HG03520 (cell line): ENCODE measurements around the gene RNFT2.
"Not testable (repeated sequence)": the region's sequence is repeated elsewhere in the genome, so short reads cannot be mapped to it uniquely, and the experiment has no call there.

Experiments used
- ATAC-seq: cut with Tn5 transposase; IDR thresholded peaks from one replicate; pipeline ENCODE4 v1.9.1; 2021; ENCODE audit warnings: mild to moderate bottlenecking, moderate library complexity; ENCODE audit not compliant: unreplicated experiment

The RNFT2 gene

DNA sequence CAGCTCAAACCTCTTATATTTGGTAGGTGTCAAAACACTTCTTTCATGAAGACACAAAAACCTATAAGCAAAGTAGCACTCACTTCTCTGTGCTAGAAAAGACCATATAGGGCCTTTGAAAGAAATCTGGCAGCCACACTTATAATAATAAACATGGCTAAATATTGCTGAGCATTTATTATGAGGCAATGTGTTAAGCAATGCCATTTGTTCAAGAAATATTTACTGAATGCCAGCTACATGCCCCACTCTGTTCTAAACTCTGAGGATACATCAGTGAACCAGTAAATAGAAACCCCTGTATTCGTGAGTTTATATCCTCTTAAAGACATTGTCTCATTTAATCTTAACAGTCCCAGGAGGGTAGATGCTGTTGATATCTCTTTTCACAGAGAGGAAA lies 52.0 kb downstream of the RNFT2 start:
- ATAC-seq = no peak

DNA sequence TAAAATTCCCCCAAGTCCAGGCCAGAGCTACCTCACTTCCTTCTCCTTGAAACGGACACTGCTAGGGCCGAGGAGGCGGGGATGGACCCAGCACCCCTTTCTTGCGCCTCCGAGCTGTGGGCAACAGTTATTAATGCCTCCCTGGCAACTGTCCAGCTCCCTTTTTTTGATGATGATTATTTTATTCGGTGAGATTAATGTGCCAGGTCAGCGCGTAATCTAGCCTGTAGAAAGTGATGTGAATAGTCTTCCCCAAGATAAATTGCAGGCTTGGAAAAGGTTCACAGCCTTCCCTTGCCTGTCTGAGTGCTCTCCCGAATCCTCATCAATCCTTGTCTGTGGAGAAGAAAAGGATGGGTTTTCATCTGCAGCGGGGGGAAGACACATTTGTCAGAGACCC lies 54.3 kb downstream of the RNFT2 start:
- no peak for ATAC-seq

DNA sequence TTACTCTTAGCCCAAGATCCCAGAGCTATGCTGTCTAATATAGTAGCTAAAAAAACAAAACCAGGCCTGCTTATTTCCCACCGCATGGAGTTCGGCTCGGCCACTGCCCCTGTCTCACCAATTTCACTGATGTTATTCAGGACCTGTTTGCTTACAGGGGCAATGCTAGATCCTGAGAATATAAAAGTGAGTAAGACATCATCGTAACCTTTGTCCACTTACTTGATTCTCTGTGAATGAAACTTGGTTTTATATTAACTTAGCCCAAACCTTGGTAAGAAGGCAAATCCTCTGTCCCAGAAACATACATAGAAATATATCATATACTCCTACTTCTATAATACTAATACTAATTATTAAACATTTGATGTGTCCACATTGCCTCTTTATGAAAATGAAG lies 56.6 kb downstream of the RNFT2 start:
- no peak for ATAC-seq

DNA sequence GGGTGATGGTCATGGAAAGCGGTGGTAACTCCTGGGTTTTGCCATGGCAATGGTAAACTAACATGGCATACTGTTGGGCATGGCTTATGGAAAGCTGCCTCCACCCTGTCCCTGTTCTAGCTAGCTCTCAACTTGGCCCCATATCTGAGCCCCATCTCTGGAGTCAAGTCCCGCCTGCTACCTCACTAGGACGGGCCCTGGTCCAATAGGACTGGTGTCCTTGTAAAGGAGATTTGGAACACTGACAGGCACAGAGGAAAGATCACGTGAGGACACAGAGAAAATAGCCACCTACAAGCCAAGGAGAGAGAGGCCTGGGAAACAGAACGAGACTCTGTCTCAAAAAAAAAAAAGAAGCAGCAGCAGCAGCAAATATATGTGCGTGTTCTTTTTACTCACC lies 59.8 kb downstream of the RNFT2 start:
- no peak for ATAC-seq

DNA sequence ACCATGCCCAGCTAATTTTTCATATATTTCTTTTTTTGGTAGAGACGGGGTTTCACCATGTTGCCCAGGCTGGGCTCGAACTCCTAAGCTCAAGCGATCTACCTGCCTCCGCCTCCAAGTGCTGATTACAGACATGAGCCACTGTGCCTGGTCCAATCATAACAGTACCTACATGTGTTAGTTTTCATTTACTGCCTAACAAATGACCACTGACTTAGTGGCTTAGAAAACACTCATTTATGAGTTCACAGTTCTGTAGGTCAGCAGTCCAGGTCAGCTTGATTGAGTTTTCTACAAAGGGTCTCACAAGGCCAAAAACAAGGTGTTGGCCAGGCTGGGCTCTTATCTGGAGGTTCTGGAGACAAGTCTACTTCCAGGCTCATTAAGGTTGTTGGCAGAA lies 60.6 kb downstream of the RNFT2 start:
- ATAC-seq = no peak

DNA sequence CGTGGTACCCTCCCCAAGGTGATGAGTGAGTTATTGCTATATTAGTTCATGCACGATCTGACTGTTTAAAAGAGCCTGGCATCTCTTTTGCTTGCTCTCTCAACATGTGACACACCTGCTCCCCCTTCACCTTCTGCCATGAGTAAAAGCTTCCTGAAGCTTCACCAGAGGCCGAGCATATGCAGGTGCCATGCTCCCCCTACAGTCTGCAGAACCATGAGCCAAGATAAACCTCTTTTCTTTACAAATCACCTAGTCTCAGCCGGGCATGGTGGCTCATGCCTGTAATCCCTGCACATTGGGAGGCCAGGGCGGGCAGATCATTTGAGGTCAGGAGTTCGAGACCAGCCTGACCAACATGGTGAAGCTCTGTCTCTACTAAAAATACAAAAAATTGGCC lies 61.8 kb downstream of the RNFT2 start:
- ATAC-seq = no peak

DNA sequence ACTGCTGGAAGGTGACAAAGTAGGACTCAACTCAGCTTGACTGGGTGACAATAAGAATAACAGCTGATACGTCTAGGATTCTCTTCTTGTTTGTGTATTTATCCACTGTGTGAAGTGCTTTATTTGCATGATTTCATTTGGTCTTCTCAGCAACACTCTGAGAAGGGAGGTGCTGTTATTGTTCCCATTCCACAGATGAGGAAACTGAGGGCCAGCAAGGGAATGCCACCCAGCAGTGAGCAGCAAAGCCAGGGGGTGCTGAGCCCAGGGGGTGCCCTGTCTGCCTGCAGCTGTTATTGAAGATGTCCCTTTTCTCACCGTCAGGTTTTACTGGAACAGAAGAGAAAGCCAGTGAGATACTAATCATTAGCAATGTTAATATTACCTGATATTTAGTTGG lies 62.8 kb downstream of the RNFT2 start:
- no peak for ATAC-seq

DNA sequence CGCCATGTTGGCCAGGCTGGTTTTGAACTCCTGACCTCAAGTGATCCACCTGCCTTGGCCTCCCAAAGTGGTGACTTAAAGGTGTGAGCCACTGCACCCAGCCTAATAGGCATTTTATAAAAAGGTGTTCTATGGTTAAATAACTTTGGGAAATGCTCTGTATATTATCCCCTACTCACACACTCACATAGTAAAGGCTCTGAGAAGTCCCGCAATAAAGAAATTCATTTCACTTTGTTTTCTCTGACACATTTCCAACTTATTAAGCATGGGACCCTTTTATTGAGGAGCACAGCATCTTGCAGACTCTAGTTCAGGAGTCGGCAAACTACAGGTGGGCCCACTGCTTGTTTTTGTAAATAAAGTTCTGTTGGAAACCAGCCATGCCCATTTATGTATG lies 63.9 kb downstream of the RNFT2 start:
- no peak for ATAC-seq

DNA sequence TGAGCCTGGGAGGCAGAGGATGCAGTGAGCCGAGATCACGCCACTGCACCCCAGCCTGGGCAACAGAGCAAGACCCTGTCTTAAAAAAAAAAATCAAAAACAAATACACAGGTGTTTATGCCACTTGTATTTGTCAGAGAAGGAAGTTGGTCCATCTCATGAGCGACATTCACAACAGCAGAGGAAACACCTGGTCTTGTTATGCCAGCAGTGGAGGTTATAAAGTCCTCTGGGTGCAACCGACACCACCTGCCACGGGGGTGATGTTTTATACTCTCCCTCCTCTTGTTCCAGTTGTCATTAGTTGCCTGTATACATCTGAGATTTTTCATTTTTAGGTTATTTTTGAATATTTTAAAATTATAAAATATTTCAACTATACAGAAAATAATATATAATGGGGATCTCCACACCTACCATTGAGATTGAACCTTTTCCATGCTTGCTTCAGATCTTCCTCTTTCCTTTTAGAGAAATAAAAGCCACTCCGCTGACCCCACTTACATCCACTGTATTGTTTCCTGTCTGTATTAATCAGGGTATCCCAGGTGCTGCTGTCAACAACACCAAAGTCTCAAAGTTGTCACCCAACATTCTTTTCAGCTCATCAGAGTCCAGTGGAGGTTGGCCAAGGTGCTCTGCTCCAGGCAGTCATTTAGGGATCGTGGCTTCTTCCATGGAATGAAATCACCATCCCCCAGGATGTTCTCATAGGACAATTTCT lies 65.1 kb downstream of the RNFT2 start:
- no peak for ATAC-seq

DNA sequence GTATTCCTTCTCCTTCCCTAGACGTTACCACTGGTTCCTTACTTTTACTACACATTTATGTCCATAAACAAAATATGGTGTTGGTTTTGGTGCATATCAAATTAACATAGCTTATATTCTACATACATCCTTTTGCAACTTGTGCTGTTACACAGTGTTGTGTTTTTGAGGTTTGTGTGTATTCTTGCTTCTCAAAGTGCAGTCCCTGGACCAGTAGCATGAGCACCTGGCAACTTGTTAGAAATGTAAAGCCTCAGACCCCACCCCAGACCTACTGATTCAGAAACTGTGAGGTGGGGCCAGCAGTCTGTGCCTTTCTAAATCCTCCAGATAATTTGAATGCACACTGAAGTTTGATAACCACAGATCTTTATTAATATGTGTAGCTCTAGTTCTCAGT lies 65.9 kb downstream of the RNFT2 start:
- ATAC-seq = no peak

DNA sequence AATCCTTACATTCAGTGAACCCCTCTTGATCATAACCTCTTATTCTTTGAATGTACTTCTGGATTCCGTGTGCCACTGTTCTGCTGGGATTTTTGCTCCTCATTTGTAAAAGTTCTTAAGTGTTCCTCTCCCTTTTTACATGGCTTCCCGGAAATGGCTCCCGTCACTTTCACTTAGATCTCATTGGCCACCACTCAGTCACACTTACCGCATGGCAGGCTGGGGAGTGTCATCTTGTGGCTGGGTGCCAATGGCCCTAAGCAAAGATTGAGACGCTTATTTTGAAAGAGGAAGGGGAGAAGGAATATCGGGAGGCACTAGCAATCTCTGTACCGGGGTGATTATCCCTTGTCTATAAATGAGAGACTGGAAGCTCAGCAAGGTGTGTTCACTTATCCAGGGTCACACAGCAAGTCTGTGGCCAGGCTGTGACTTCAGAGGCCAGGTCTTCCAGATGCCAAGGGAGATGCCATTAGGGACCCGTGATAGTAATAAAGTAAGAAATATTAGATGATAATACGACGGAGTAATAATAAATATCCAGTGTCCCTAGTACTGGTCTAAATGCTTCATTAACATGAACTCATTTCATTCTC lies 68.8 kb downstream of the RNFT2 start:
- no peak for ATAC-seq

DNA sequence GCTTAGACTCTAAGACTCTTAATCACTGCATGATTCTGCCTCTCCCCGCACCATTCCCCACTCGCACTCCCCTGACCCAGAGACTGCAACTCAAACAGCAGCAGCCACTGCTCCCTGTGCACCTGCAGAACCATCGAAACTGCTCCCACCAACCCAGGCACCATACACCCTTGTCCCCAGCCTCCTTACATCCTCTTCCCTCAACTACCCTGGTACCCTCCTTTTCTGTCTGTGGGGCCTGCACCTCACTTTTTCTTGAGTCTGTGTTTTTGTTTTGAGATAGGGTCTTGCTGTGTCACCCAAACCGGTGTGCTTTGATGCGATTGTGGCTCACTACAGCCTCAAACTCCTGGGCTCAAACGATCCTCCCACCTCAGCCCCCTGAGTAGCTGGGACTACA lies 69.4 kb downstream of the RNFT2 start:
- no peak for ATAC-seq

DNA sequence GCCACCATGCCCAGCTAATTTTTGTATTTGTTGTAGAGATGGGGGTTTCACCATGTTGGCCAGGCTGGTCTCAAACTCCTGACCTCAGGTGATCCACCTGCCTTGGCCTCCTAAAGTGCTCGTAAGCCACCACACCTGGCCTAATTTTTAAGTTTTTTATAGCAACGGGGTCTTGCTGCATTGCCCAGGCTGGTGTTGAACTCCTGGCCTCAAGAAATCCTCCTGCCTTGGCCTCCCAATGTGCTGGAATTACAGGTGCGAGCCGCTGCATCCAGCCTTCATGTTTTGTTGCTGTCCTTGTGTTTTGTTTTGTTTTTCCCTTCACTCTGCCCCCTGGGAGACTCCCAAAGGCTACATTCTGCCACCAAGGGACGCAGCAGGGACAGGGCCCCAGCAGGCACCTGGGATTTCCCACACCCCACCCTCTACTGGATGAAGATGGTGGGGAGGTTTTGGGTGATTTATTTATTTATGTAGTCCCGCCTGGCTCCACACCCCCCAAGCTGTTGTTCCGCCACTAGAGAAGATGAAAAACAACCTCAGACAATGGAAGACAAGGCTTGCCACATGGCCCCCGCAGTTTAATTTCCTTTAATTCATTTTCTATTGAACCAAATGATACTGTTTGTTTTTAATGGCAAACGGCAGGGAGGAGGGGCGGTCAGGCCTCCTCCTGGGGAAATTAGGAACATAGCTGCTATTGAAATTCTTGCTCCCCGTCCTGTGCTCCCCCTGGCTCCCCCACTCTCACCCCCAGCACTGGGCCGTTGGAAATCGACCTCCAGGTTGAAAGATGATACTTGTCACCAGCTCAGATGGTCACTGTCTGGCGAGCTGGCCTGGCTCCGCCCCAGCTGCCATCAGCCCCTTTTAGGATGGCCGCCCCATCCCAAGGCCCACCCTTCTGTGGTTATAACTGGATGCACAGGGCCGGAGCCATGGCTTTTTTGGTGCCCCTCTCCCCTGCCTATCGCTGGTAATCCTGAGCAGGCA lies 70.3 kb downstream of the RNFT2 start:
- ATAC-seq = no peak

DNA sequence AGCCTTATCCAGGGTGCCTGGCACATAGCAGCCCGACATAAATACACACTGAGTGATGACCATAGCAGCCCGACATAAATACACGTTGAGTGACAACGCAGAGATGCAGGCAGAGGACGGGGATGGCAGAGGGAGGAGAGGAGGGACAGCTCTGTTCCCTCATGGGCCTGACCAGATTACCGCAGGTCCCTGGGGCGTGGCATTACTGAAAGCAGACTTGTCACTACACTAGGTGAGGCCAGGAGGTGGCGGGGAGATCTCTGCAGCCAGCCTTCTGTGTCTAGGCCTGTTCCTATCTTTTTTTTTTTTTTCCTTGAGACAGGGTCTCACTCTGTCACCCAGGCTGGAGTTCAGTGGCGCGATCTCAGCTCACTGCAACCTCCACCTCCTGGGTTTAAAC lies 74.1 kb downstream of the RNFT2 start:
- ATAC-seq = no peak

DNA sequence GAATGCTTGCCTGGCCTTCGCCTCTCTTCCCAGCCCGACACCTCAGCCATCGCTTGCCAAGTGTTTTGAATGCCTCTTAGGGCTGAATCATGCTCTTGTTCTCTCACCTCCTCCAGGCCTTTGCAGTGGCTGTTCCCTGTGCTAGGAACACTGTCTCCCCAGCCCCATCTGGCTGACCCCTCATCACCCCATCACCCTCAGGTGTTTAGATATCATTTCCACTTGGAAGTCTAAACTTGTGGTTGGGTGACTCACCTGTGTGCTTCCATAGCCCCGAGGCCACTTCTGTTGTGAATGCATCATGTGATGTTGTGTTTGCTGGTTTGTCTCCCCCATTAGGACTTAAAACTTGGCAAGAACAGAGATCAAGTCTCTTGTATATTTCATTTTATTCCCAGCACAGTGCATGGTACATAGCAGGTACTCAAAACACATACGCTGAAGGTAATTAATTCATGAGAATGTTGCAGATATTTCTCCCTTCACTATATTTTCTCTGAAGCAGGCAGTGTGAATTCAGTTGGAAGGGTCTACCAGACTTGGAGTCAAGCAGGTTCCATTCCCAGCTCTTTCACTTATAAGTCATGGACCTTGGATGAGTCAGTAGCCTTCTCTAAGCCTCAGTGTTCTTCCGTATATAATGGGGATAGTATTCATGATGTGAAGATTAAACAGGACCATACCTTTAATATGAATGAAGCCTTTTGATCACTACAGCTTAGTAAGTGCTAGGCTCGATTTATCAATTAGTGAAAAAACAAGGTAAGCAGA lies 75.3 kb downstream of the RNFT2 start:
- no peak for ATAC-seq

DNA sequence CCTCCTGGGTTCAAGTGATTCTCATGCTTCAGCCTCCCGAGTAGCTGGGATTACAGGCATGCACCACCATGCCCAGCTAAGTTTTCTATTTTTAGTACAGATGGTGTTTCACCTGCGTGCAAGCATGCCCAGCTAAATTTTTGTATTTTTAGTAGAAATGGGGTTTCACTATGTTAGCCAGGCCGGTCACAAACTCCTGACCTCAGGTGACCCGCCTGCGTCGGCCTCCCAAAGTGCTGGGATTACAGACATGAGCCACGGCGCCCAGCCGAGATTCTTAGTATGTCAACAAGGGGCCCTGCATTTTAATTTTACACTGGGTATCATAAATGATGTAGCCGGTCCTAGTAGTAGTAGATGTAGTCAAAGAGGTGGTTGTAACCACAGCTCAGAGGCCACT lies 76.7 kb downstream of the RNFT2 start:
- not testable (repeated sequence) for ATAC-seq

DNA sequence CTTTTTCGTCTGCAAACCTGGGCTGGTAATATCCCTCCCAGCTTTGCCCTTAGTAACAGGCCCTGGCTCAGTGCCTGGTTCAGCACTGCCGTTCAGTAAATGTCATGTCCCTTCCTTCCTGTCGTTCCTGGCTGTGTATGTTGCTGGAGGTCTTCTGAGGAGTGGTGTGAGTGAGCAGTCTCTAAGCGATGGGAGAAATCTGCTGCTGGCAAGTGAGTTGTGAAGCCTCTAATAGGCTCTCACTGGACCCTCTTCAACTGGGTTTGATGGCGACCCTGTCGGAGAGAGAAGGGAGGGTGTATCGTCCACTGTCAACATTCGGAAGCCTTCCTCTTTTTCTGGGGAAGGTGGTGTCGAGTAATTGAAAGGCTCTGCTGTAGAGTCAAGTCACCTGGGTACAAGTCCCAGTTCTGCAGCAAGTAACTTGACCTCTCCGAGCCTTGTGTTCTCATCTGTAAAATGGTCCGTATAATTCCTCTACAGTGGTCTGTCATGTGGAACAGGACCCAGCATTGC lies 80.3 kb downstream of the RNFT2 start:
- ATAC-seq = no peak

DNA sequence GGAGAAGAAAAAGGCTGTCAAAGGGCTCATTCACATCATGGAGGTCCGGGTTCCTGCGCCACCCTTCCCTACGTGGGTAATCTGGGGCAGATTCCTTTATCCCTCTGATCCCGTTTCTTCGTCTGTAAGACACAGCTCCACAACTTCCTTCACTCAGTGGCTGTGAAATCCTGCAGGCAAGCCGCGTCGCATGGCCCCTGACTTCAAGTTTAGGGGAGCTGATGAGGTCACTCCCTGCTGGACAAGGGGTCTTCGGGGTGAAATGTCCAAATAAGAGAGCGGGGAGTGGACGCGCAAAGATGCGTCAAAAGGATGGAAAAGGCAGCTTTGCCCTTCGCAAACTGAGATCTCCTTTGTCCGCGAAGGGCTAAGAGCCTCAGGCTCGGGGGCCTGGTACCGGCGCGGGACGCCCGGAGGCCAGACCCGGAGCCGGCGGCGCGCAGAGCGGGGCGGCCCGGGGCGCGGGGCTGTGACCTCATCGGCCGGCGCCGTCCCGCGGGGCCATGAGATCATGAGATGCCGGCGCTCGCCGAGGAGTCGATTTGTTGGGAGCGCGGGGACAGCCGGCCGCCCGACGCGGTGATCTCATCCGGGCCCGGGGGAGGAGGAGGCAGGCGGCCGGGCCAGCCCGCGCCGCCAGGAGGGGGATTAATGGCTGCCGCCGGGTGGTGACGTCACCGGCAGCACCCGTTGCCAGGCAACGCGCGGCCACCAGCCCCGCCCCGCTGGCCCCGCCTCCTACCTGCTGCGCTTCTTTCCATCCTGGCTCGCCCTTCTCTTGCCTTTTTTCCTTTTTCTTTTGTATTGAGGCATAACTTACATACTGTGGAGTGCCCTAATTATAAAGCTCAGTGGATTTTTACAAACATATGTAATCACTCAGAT lies 81.1 kb downstream of the RNFT2 start:
- ATAC-seq = peak; percentile 82

DNA sequence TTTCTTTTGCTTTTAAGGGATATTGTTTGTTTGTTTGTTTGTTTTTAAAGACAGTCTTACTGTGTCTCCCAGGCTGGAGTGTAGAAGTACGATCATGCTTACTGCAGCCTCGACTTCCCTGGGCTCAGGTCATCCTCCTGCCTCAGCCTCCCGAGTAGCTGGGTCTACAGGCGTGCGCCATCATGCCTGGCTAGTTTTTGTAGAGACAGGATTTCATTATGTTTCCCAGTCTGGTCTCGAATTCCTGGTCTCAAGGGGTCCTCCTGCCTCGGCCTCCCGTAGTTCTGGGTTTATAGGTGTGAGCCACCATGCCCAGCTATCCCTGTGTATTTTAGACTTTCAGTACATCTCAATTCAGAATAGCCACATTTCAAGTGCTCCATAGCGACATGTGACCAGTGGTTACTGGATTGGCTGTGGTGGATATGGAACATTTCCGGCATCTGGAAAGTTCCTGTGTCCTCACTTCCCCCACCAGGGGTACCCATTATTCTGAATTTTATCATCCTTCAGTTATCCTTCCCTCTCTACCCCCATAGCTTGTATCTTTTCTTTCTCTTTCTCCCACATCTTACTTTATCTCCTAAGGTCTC lies 82.0 kb downstream of the RNFT2 start:
- ATAC-seq = no peak
